Measurements from ENCODE around the gene LUC7L.
A peak's percentile ranks its signal among the peaks of the same experiment; 100 is the strongest.

Gene LUC7L

GRCh38 chr16:194516-194915 is 34.7 kb downstream of the LUC7L start:
- Histone ChIP-seq H3K27ac (no peak overlapping the region), H3K9ac (ENCODE audit: insufficient read length) (no peak overlapping the region), H3K36me3 (ENCODE audit: insufficient read depth, low read length) (peaks cover 96% of the 10 kb centered on the region), H3K9me3 (ENCODE audit: low read depth, low read length) (no peaks in the 10 kb centered on the region), H3K4me3 (no peak overlapping the region)
- no peak for DNase-seq (ENCODE audit: low read depth, low spot score)
- TF ChIP-seq FOXP2 (optimal IDR thresholded peaks at IDR 0.05; ENCODE audit: control extremely low read depth, extremely low read length, insufficient read depth) (no peak), EZH2 (IDR thresholded peaks at IDR 0.05) (no peak), POLR2AphosphoS5 (IDR thresholded peaks at IDR 0.05; ENCODE audit: borderline replicate concordance, low read depth, low read length) (no peak)

GRCh38 chr16:193441-193840 is 35.8 kb downstream of the LUC7L start:
- H3K36me3 ChIP-seq (ENCODE audit: insufficient read depth, low read length): peaks cover 97% of the 10 kb centered on the region
- no peak for TF ChIP-seq FOXP2 (optimal IDR thresholded peaks at IDR 0.05; ENCODE audit: control extremely low read depth, extremely low read length, insufficient read depth)
- TF ChIP-seq POLR2AphosphoS5 (IDR thresholded peaks at IDR 0.05; ENCODE audit: borderline replicate concordance, low read depth, low read length): no peak
- TF ChIP-seq EZH2 (IDR thresholded peaks at IDR 0.05): no peak
- H3K9ac ChIP-seq (ENCODE audit: insufficient read length): no peak overlapping the region
- no peak overlapping the region for H3K27ac ChIP-seq
- no peaks in the 10 kb centered on the region for H3K9me3 ChIP-seq (ENCODE audit: low read depth, low read length)
- DNase-seq (ENCODE audit: low read depth, low spot score): no peak
- no peak overlapping the region for H3K4me3 ChIP-seq

GRCh38 chr16:192686-193085 is 36.6 kb downstream of the LUC7L start:
- peaks cover 93% of the 10 kb centered on the region for H3K36me3 ChIP-seq (ENCODE audit: insufficient read depth, low read length)
- DNase-seq (ENCODE audit: low read depth, low spot score): no peak
- no peak overlapping the region for H3K9ac ChIP-seq (ENCODE audit: insufficient read length)
- H3K9me3 ChIP-seq (ENCODE audit: low read depth, low read length): no peaks in the 10 kb centered on the region
- no peak overlapping the region for H3K27ac ChIP-seq
- no peak overlapping the region for H3K4me3 ChIP-seq
- no peak for TF ChIP-seq FOXP2 (optimal IDR thresholded peaks at IDR 0.05; ENCODE audit: control extremely low read depth, extremely low read length, insufficient read depth)
- no peak for TF ChIP-seq POLR2AphosphoS5 (IDR thresholded peaks at IDR 0.05; ENCODE audit: borderline replicate concordance, low read depth, low read length)

GRCh38 chr16:191831-192230 is 37.4 kb downstream of the LUC7L start:
- H3K27ac ChIP-seq: no peak overlapping the region
- H3K36me3 ChIP-seq (ENCODE audit: insufficient read depth, low read length): peaks cover 92% of the 10 kb centered on the region

GRCh38 chr16:189604-190186 is 39.6 kb downstream of the LUC7L start:
- H3K36me3 ChIP-seq (ENCODE audit: insufficient read depth, low read length): peaks cover 72% of the 10 kb centered on the region

More at GRCh38 chr16:191831-192230, 37.4 kb downstream of the LUC7L start:
- TF ChIP-seq POLR2AphosphoS5 (IDR thresholded peaks at IDR 0.05; ENCODE audit: borderline replicate concordance, low read depth, low read length) (no peak), EZH2 (IDR thresholded peaks at IDR 0.05) (no peak), FOXP2 (optimal IDR thresholded peaks at IDR 0.05; ENCODE audit: control extremely low read depth, extremely low read length, insufficient read depth) (no peak)
- Histone ChIP-seq H3K4me3 (no peak overlapping the region), H3K9me3 (ENCODE audit: low read depth, low read length) (no peaks in the 10 kb centered on the region), H3K9ac (ENCODE audit: insufficient read length) (no peak overlapping the region)
- no peak for DNase-seq (ENCODE audit: low read depth, low spot score)

GRCh38 chr16:188674-189073 is 40.6 kb downstream of the LUC7L start:
- no peaks in the 10 kb centered on the region for H3K9me3 ChIP-seq (ENCODE audit: low read depth, low read length)
- no peak for TF ChIP-seq EZH2 (IDR thresholded peaks at IDR 0.05)
- TF ChIP-seq FOXP2 (optimal IDR thresholded peaks at IDR 0.05; ENCODE audit: control extremely low read depth, extremely low read length, insufficient read depth): no peak
- no peak for TF ChIP-seq POLR2AphosphoS5 (IDR thresholded peaks at IDR 0.05; ENCODE audit: borderline replicate concordance, low read depth, low read length)
- peaks cover 61% of the 10 kb centered on the region for H3K36me3 ChIP-seq (ENCODE audit: insufficient read depth, low read length)
- no peak overlapping the region for H3K27ac ChIP-seq
- no peak overlapping the region for H3K9ac ChIP-seq (ENCODE audit: insufficient read length)
- H3K4me3 ChIP-seq: no peak overlapping the region
- no peak for DNase-seq (ENCODE audit: low read depth, low spot score)

More at GRCh38 chr16:189604-190186, 39.6 kb downstream of the LUC7L start:
- no peak for DNase-seq (ENCODE audit: low read depth, low spot score)
- Histone ChIP-seq H3K9me3 (ENCODE audit: low read depth, low read length) (no peaks in the 10 kb centered on the region), H3K9ac (ENCODE audit: insufficient read length) (no peak overlapping the region), H3K4me3 (no peak overlapping the region), H3K27ac (no peak overlapping the region)
- no peak for TF ChIP-seq FOXP2 (optimal IDR thresholded peaks at IDR 0.05; ENCODE audit: control extremely low read depth, extremely low read length, insufficient read depth)
- no peak for TF ChIP-seq POLR2AphosphoS5 (IDR thresholded peaks at IDR 0.05; ENCODE audit: borderline replicate concordance, low read depth, low read length)
- TF ChIP-seq EZH2 (IDR thresholded peaks at IDR 0.05): no peak

GRCh38 chr16:187330-187729 is 41.9 kb downstream of the LUC7L start:
- TF ChIP-seq POLR2AphosphoS5 (IDR thresholded peaks at IDR 0.05; ENCODE audit: borderline replicate concordance, low read depth, low read length) (no peak), FOXP2 (optimal IDR thresholded peaks at IDR 0.05; ENCODE audit: control extremely low read depth, extremely low read length, insufficient read depth) (no peak), EZH2 (IDR thresholded peaks at IDR 0.05) (no peak)
- Histone ChIP-seq H3K4me3 (no peak overlapping the region), H3K36me3 (ENCODE audit: insufficient read depth, low read length) (peaks cover 48% of the 10 kb centered on the region), H3K9ac (ENCODE audit: insufficient read length) (no peak overlapping the region), H3K9me3 (ENCODE audit: low read depth, low read length) (no peaks in the 10 kb centered on the region), H3K27ac (no peak overlapping the region; the same call in 1 of the 2 replicates)
- DNase-seq (ENCODE audit: low read depth, low spot score): no peak

GRCh38 chr16:185691-186090 is 43.6 kb downstream of the LUC7L start:
- no peak for DNase-seq (ENCODE audit: low read depth, low spot score)
- H3K9ac ChIP-seq (ENCODE audit: insufficient read length): no peak overlapping the region
- no peaks in the 10 kb centered on the region for H3K9me3 ChIP-seq (ENCODE audit: low read depth, low read length)
- peaks cover 32% of the 10 kb centered on the region for H3K36me3 ChIP-seq (ENCODE audit: insufficient read depth, low read length)
- no peak overlapping the region for H3K27ac ChIP-seq
- TF ChIP-seq POLR2AphosphoS5 (IDR thresholded peaks at IDR 0.05; ENCODE audit: borderline replicate concordance, low read depth, low read length) (no peak), FOXP2 (optimal IDR thresholded peaks at IDR 0.05; ENCODE audit: control extremely low read depth, extremely low read length, insufficient read depth) (no peak), EZH2 (IDR thresholded peaks at IDR 0.05) (no peak)
- H3K4me3 ChIP-seq: no peak overlapping the region

GRCh38 chr16:185213-185612 is 44.0 kb downstream of the LUC7L start:
- DNase-seq (ENCODE audit: low read depth, low spot score): no peak
- no peaks in the 10 kb centered on the region for H3K9me3 ChIP-seq (ENCODE audit: low read depth, low read length)
- H3K9ac ChIP-seq (ENCODE audit: insufficient read length): no peak overlapping the region
- no peak overlapping the region for H3K4me3 ChIP-seq
- H3K27ac ChIP-seq: 0 out of 2 replicates have a peak overlapping the region, but pooled peaks have one; percentile 36
- TF ChIP-seq FOXP2 (optimal IDR thresholded peaks at IDR 0.05; ENCODE audit: control extremely low read depth, extremely low read length, insufficient read depth) (no peak), EZH2 (IDR thresholded peaks at IDR 0.05) (no peak), POLR2AphosphoS5 (IDR thresholded peaks at IDR 0.05; ENCODE audit: borderline replicate concordance, low read depth, low read length) (no peak)
- peaks cover 27% of the 10 kb centered on the region for H3K36me3 ChIP-seq (ENCODE audit: insufficient read depth, low read length)

Data from SK-N-MC (cell line).